Hematopoietic multipotent progenitor cell treated with erythropoietin and hydrocortisone succinate and interleukin-3 and kit ligand, for 15 days (in vitro differentiated cells): Measurements from ENCODE around the gene MAK.
"Not testable (repeated sequence)": the region's sequence is repeated elsewhere in the genome, so short reads cannot be mapped to it uniquely, and the experiment has no call there.

Experiments
- DNase-seq: peaks from one replicate; pipeline ENCODE4 v3.0.0-alpha.2; 2015; ENCODE audit warnings: low spot score

MAK gene

GRCh38 chr6:10778230-10778629 lies 60.1 kb downstream of the MAK start:
- DNase-seq: no peak

DNA sequence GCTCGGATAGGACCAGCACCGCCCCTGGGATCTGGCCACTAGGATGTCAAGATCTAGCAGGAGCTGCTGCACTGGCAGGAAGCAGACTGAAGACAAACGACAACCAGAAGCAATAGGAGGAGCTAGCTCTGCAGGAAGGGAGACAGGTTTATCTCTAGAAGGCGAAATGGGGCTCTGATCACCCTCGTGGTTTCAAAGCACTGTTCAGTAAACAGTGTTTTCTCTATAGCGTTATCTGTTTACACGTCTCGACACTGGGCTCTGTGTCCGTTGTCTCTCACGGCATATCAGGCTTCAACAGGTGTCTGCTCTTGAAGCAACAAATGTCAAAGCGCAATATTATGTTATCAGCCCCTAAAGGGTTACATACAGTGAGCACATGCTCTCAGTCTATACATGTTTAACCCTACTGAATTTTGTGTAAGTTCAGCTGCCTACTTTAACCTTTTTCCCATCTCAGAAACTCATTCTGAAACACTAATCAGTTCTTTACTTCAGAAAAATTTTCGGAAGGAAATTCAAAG lies 66.9 kb downstream of the MAK start:
- DNase-seq: peak; percentile 48

GRCh38 chr6:10769419-10769818 lies 68.9 kb downstream of the MAK start:
- no peak for DNase-seq

DNA sequence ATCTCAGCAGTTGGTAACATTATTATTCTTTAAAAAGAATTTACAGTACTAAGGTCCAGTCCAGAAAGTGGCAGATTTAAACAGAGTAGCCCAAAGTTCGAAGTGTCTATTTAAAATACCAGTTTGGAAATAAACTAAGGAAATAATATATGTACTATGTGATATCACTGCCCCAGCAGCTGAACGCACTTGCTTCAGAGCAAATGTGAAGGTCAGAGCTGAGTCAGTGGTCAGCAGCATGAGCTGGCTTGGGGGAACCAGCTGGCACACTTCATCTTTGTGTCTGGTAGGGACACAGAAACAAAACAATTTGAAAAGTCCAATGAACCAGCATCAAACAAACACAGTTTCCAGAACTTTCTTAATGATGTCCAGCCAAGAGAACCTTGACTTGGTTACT lies 75.3 kb downstream of the MAK start:
- DNase-seq: no peak

- DNase-seq: no peak
Observed at GRCh38 chr6:10759884-10760329, 78.4 kb downstream of the MAK start.

GRCh38 chr6:10759312-10759839 lies 79.0 kb downstream of the MAK start:
- DNase-seq: peak; percentile 81

- DNase-seq: no peak
Observed at GRCh38 chr6:10756085-10756484, 82.3 kb downstream of the MAK start.

- peak; percentile 63 for DNase-seq
Observed at GRCh38 chr6:10751757-10752156, 86.6 kb downstream of the MAK start.

DNA sequence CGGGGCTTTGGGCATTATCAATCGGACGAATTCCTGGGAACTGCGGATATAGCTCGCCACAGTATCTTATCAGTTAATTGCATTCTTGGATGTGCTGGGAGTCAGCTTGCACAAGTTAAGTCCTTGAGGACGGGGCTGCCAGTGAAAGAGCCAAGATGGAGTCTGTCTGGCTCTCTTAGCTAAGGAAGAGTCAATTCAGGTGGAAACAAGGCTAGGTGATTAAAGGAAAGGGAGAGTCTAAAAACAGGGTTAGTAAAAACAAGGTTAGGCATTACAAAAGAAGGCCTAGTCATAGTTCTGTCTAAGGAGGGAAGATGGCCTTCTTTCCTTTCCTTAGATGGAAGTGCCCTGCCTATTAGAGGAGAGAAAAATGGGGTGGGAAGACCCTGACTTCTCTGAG lies 87.8 kb downstream of the MAK start:
- not testable (repeated sequence) for DNase-seq

DNA sequence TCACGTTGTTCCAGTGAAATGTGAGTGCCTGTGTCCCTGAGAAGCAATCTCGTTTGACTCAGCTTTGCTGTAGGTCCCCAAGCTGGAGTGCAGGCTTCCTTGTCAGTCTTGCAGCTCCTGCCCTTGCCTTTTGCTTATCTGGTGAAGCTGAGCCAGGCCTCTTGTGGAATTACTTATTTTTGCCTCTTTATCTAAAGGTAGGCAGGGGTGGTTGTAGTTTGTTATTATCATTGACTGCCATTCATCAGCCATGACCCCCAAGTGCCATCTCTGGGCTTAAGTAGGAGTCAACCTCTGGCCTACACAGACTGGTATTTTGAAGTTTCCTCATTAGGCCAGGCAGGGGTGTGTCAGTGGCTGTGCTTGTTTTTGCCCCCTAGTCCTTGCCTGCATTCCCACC lies 88.6 kb downstream of the MAK start:
- peak; percentile 79 for DNase-seq

- DNase-seq: peak; percentile 98
Observed at GRCh38 chr6:10747251-10747972, 90.9 kb downstream of the MAK start, which contains the start of gene TMEM14B. Gene TMEM14B, plus strand, starts transcription at chr6:10747805. Its CDS starts 1,441 bp downstream, at chr6:10749246.

DNA sequence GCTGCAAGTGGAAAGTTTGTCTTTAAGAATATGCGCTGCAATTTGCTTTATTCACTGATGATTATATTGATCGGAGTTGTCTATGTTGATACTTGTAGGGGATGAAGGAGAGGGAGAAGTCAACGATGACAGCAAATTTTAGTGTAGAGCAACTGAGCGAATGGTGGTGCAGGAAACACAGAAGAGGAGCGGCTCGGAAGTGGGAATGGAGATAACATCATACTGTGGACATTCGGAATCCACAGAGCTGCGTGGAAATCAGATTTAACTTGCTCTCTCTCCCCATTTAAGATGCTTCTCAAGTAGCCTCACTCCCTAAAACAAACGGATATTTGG lies 91.5 kb downstream of the MAK start:
- no peak for DNase-seq

GRCh38 chr6:10745116-10745515 lies 93.2 kb downstream of the MAK start:
- DNase-seq: no peak

DNA sequence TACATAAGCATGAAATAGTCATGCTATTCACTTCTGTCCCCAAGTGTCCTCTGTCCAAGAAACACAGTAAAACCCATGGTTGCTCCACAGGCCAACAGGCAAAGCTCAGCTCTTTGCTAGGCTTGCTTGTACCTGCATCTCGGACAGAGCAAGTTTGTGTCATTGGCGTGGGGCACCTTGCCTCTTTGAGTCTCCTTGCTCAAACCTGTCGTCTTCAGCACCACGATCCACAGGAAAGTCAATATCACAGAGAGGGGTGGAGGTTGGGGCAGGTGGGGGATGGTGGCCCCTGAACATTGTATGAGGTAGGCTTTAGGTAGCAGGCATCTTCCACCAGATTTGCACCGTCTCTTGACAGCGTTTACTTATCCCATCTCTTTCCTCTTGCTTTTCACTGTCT lies 94.8 kb downstream of the MAK start:
- no peak for DNase-seq

DNA sequence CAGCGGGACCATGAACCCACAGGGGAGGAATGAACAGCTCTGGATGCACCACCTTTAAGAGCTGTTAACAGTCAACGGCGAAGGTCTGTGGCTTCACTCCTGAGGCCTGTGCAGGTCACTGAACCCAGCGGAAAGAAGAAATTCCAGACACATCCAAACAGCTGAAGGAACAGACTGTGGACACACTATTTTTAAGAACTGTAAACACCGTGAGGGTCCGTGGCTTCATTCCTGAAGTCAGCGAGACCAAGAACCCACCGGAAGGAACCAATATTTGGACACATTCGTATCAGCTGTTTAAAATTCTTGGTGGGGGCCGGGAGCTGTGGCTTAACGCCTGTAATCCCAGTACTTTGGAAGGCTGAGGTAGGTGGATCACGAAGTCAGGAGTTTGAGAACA lies 96.1 kb downstream of the MAK start:
- DNase-seq: no peak

DNA sequence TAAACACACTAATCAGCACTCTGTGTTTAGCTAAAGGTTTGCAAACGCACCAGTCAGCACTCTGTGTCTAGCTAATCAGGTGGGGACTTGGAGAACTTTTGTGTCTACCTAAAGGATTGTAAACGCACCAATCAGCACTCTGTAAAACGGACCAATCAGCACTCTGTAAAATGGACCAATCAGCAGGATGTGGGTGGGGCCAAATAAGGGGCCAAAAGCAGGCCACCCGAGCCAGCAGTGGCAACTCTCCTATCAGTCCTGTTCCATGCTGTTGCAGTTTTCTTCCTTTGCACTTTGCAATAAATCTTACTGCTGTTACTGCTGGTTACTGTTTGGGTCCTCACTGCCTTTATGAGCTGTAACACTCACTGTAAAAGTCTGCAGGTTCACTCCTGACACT lies 96.7 kb downstream of the MAK start:
- not testable (repeated sequence) for DNase-seq

DNA sequence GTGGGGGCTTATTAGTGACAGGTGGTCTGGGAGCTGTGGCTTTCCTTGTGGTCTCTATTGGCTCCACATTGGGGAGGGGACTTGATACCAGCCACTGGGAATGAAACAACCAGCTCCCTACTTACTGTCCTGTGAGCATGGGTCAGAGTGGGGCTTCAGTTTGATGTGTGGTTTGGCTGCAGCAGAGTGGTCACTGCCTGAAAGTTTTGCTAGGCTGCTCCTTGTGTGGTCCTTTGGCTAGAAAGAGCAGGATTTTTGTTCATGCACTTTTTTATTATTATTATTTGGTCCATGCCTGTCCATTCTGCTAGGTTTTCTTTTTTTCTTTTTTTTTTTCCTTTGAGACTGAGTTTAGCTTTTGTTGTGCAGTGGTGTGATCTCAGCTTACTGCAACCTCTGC lies 98.3 kb downstream of the MAK start:
- DNase-seq: no peak

GRCh38 chr6:10736731-10737130 lies 101.6 kb downstream of the MAK start:
- no peak for DNase-seq

GRCh38 chr6:10733863-10734262 lies 104.5 kb downstream of the MAK start:
- no peak for DNase-seq

GRCh38 chr6:10733151-10733715 lies 105.1 kb downstream of the MAK start:
- DNase-seq: no peak

DNA sequence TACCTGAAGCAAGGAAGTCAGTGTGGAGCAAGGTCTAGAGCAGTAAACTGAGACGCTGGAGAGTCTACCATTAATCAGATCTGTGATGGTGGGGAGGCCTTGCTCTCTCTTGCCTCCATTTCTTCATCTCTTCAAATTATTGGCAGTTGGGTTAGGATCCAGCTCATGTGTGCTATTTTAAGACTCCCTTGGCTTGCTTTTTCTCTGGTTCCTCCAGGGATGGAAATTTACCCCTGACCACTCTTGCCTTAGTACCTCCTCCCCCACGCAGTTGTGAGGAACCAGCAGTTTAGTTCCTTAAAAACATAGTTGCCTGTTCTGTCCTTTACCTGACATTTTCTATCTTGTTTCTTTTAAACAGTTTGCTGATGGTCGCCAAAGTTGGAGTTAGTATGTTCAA lies 108.1 kb downstream of the MAK start:
- no peak for DNase-seq

DNA sequence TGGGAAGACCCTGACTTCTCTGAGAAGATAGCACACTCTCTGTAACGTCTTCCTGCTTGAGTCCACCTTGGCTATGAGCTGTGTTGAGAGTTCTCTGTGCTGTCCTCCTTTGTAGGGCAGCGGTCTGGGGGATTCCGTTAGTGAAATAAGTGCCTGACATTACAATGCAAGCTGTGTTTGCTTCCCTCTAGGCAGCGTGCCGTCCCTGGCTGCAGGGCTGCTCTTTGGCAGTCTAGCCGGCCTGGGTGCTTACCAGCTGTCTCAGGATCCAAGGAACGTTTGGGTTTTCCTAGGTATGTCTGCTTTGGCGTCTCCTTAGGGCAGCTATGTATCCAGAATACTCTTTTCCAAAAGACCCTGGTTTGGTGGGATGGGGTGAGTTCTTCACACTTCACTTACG lies 112.6 kb downstream of the MAK start:
- DNase-seq: no peak

DNA sequence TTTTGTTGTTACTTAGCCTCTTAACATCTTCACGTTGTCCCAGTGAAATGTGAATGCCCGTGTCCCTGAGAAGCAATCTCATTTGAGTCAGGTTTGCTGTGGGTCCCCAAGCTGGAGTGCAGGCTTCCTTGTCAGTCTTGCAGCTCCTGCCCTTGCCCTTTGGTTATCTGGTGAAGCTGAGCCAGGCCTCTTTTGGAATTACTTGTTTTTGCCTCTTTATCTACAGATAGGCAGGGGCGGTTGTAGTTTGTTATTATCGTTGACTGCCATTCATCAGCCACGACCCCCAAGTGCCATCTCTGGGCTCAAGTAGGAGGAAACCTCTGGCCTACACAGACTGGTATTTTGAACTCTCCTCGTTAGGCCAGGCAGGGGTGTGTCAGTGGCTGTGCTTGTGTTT lies 113.3 kb downstream of the MAK start:
- DNase-seq: peak; percentile 58

DNA sequence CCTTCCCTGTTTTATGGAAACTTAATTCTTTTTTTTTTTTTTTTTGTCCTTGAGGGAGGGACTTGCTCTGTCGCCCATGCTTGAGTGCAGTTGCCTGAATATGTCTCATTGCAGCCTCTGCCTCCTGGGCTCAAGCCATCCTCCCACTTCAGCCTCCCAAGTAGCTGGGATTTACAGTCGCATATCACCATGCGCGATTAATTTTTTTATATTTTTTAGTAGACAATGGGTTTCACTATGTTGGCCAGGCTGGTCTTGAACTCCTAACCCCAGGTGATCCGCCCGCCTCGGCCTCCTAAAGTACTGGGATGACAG lies 114.8 kb downstream of the MAK start:
- no peak for DNase-seq
